ENCODE results near the gene CACNA1I.

Gene CACNA1I

DNA sequence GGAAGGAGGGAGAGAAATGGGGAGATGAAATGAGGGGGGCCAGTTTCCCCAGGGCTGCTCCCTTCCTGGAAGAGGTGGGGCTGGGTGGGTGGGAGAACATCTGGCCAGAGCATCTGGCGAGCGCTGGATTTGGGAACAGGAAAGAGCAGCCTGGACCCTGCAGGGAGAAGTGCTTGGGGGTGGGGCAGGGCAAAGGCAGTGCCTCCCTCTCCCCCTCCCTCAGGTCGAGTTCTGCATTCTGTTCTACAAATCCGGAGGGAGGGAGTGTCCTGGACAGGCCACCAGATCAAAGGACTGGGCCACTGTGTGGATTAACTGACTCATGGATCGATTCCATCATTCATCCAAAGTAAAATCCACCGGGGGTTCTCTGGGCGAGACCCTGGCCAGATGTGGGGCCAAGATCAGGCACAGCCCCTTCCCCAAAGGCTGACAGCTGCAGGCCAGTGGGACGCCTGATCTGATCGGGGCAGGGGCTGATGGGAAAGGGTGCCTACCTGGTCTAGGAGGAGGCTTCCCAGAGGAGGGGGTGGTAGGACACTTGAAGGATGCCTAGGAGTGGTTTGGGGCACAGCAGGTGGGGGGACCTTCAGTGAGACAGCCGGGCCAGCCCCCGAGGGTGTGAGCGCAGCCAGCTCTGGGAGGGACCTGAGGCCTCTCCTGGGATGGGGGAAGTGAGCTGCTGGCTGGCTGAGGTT lies 57.5 kb downstream of the CACNA1I start:
- no peak for DNase-seq

DNA sequence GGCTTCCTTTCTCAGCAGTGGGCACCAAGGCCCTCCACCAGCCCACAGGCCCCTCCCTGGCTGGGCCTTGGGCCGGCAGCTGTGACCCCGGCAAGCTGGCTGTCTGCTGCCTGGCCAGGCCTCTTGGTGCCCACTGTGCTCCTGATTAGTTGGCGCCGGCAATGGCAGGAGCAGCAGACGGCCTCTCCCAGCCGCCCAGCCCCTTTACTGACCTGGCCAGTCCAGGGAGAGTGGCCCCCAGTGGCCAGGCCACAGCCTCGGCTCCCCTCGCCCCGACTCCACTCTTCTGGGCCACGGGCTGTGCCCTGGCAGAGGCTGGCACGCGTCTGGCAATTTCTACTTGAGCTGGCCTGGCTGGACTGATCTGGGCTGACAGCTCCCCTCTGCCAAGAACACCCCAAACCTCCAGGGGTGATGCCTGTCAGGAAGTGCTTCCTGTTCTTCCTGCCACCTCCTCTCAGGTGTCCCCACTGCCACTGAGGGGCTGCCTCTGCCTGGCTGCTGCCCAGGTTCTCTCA lies 58.1 kb downstream of the CACNA1I start:
- no peak for DNase-seq

DNA sequence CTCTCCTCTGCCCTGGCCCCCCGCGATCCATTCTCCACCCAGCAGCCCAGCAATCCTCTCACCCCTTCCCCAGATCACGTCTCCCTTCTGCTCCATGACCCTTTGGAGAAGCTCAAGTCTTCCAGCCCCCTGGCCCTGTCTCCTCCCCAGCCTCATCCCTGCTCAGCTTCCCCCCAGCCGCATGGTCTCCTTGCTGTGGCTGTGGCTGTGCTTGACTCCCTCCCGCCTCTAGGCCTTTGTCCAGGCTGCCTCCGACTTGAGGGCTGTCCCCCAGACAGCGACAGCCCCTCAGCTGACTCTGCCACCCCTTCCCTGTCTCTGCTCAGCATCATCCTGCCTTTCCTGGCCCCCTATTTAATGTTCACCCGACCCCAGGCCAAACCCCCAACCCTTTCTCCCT lies 59.3 kb downstream of the CACNA1I start:
- no peak for DNase-seq

DNA sequence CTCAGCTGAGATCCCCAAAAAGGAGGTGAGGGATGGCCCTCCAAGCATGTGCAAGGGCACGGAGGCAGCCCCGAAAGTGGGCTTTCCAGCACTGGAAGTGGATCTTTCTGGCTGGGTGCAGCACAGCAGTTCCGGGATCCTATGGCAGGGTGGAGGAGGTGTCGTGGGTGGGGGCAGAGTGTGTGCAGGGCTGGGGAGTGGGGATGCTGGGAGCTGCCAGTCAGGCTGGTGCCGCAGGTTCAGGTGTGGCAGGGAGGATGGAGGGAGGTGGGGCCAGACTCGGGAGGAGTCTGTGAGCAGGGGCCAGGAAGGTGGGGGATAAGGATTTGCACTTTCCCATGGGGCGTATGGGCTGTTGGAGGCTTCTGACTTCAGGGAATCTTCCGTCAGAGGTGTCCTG lies 60.2 kb downstream of the CACNA1I start:
- no peak for DNase-seq

DNA sequence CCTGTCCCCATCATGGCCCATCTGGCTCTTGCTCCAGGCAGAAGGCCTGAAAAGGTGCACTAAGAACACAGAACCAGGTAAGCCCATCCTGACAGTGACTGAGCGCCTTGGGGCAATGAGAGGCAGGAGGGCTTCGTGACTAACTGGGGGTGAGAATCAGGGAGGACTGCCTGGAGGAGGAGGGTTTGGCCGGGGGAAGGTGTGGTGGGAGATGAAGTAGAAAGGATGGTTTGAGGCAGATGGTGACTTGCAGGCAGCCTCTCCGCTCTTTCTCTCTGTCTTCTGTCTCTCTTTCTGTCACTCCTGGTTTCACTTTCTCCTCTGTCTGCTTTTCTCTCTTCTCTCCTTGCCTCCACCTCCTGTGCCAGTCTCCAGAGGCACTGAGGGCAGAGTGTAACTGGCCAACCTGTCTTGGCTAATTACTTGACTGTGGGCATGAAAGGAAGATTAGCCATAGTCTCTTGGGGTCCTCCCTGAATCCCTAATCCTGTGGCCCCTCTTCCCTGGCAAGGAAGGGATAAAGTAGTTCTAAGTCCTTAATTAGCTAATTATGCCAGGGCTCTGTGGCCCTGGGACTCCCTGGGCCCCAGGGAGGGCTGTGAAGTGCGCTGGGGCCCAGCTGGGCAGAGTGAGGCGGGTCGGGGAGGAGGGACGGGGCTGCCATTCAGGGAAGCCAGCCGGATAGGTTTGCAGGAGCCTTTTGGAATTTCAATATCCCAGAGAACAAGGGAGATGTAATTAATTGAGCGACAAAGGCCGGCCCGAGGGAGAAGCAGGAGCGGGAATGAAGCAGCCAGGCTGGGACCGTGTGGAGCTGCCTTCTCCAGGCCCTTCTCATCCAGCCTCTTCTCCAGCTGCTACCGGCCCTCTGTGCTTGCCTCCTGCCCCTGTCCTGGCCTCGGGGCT lies 61.1 kb downstream of the CACNA1I start:
- no peak for DNase-seq

DNA sequence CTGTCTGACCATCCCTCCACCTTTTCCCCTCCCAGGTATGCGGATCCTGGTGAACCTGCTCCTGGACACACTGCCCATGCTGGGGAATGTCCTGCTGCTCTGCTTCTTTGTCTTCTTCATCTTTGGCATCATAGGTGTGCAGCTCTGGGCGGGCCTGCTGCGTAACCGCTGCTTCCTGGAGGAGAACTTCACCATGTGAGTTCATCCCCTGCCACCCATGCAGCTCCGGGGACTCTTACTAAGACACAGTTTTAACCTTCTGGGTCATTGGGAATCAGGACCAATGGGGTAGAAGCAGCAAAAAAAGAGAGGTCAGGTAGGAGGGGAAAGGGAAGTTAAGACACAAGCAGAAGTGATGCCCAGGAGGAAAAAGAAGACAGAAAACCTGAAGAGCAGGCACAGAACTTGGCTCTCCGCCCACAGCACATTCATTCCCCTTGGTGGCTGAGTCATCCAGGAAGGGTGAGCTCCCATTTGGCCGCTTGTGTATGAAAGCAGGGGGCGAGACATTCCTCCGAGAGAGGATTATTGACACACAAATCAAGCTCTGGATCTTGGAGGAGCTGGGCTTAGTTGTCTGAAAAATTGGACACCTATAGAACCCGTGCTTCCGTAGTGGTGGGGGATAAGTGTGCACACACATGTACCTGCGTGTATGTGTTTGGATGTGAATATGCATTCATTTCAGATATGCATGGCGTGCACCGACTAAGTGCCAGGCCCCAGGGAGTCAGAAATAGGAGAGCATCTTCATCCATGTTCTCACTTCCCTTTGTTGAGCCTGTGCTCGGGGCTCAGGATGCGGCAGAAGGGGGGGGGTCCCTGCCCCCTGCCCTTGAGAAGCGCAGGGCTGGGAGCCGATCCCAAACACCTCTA lies 64.2 kb downstream of the CACNA1I start:
- peak; percentile 74 for DNase-seq

DNA sequence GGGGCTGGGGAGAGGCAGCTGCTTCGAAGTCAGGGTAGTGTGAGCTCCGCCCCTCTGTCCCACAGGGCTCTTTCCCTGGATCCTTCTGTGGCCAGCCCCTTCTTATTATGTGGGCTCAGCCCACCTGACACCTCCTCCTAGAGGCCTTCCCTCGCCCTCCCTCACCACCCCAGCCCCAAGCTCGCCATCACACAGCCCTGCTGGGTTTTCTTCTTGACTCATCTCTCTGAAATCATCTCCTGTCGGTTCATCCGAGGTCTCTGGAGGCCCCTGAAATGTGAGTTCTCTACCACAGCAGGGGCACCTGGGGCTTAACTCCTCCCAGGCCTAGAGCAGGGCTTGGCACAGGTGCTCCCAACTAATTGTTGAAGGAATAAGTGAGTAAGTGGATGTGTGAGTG lies 65.2 kb downstream of the CACNA1I start:
- DNase-seq, result no peak

DNA sequence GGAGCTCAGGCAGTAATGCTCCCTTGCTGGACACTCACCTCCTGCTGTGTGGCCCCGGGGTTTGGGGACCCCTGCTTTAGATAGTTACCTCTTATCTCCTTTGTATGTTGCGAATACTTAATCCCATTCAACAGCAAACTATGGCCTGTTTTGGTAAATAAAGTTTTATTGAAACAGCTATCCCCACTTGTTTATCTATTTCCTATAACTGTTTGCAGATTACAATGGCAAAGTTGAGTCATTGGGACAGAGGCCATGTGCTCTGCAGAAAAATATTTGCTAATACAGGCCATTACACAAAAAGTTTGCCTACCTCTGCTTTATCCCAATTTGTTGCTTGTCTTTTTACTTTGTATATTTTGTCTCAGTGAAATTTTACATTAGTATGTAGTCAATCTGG lies 68.4 kb downstream of the CACNA1I start:
- DNase-seq, result no peak

DNA sequence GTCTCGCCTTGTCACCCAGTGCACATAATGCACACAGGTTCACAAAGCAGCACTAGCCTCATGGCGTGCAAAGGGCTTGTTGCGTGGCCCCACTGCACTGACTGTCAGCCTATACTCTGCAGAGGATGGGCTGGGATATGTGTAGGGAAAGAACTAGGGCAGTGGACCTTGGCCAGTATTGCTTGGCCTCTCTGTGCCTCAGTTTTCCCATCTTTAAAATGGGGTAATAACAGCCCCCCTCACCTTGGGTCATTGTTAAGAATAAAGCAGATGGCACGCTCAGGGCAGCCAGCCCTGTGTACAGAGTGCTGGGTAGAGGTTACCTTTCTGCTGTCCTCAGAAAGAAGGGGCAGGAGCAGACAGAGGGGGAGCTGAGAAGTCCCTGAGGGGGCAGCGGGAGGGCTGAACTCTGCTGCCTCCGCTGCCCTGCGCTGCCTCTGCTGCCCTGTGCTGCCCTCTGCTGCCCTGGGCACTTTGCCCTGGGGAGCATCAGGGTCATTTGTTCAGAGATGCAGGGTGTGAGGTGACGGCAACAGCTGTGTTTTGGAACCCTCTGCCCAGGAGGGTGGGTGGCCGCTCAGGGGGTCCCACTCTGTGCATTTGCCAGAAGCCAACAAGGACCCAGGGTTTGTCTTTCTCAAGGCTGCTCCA lies 71.2 kb downstream of the CACNA1I start:
- DNase-seq, result no peak

DNA sequence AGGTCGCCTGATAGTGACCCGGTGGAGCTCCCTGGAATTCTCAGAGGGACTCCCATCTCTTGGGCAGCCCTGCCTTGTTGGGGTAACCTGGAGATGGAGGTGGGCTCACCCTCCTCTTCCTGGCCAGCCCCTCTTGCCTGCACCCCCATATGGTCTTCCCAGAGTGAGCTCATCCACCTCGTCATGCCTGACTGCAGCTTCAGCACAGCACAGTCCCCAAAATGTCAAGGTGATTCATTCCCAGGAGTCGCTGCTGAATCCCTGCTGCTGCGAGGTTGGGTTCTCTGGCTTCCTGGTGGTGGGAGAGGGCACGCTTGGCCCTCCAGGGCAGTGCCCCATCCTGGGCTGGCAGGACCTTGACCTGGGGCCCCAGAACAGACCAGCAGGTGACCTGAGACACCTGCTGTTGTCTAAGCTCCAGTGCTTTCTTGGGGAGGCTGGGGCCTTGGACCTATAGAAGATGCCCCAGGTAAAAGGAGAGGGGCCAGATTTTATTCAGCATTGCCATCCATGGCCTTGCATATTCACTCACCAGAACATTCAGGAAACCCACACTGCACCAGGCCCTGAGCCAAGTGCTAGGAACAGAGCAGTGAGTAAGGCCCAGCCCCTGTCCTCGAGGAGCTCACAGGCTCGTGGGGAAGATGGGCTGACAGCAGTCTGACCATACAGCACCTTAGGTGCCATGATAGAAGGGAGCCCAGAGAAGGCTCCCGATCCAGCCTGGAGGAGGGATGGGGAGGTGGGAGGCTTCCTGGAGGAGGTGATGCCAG lies 72.9 kb downstream of the CACNA1I start:
- DNase-seq, result no peak

DNA sequence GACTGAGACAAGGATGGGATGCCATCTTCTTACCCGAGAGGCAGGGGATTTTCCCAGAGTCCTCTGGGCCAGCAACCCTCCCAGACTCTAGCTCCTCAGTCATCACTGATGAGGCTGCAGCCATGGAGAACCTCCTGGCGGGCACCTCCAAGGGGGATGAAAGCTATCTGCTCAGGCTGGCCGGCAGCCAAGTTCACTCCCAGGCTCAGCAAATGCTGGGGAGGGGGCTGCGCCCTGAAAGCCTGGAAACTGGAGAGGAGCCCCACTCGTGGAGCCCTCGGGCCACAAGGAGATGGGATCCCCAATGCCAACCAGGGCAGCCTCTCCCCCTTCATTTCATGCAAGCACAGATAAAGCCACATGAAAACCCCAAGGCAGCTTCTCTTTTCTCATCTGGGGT lies 75.0 kb downstream of the CACNA1I start:
- DNase-seq, result no peak

DNA sequence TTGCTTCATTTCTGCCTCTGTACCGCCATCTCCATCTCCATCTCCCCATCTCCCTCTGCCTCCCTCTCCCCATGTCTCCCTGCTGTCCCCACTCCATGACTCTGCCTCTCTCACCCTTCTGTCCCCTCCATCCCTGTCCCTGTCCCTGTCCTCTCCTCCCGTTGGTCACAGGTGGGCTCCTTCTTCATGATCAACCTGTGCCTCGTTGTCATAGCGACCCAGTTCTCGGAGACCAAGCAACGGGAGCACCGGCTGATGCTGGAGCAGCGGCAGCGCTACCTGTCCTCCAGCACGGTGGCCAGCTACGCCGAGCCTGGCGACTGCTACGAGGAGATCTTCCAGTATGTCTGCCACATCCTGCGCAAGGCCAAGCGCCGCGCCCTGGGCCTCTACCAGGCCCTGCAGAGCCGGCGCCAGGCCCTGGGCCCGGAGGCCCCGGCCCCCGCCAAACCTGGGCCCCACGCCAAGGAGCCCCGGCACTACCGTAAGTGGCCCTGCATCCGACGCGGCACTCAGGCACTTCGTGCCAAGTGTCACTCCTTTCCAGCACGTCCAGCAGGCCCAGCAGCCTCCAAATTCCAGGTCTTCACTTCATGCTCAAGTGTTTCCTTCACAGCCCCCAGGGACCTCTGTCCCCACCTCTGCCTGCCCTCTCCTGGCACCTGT lies 76.0 kb downstream of the CACNA1I start:
- no peak for DNase-seq

DNA sequence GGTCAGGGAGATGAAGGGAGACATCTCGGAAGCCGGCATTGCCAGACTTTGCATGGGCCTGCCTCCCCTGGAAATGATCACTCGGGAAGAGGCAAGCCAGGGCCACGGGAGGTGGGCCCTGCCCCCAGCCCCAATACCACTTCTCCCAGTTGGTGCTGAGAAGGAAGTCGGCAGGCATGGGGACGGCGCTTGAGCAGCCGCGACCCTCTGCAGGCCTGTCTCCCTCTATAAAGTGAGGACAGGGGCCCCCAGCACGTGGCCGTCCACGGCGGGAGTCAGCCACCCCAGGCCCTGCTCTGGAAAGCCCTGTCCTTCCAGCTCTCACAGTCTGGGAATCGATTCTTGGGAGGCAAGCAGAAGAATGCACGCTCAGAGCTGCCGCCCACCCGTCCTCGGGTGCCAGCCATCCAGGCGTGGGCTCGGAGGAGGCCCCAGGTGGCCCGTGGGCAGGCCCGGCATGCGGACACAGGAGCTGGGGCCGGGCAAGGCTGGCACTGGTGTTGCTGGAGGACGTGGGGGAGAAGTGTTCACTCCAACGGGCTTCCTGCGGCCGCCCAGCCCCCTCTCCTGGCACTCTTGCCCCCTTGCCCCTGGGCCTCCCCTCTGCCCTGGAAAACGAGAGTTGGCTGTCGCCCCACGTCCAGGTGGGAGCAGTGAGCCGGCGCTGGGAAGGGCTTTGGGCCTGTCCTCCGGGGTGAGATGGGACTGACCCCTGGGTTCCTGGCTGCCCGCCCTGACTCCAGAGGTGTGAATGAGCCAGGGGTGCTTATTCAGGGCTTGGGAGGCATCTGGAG lies 77.5 kb downstream of the CACNA1I start:
- no peak for DNase-seq

DNA sequence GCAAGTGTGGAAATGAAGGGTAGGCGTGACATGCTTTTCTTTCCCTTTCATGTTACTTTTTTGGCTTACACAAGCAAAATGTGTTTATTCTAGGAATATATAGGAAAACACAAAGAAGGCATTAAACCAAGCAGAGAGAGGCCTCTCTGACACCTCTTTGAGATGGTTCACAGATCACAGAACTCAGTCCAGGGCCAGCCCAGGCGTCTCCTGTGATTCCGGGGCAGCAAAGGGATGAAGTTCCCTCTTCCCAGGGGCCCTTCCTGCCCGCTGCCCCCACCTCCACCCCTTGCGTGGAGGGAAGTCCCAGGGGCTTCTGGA lies 78.0 kb downstream of the CACNA1I start:
- DNase-seq, result no peak

DNA sequence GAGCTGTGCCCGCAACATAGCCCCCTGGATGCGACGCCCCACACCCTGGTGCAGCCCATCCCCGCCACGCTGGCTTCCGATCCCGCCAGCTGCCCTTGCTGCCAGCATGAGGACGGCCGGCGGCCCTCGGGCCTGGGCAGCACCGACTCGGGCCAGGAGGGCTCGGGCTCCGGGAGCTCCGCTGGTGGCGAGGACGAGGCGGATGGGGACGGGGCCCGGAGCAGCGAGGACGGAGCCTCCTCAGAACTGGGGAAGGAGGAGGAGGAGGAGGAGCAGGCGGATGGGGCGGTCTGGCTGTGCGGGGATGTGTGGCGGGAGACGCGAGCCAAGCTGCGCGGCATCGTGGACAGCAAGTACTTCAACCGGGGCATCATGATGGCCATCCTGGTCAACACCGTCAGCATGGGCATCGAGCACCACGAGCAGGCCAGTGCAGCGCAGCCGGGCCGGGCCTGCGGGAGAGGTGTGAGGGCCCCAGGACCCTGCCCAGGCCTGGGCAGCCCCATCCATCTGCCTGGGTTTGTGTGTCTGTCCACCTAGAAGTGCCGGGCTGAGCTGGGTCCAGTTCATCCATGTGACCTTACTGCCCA lies 79.0 kb downstream of the CACNA1I start:
- no peak for DNase-seq

DNA sequence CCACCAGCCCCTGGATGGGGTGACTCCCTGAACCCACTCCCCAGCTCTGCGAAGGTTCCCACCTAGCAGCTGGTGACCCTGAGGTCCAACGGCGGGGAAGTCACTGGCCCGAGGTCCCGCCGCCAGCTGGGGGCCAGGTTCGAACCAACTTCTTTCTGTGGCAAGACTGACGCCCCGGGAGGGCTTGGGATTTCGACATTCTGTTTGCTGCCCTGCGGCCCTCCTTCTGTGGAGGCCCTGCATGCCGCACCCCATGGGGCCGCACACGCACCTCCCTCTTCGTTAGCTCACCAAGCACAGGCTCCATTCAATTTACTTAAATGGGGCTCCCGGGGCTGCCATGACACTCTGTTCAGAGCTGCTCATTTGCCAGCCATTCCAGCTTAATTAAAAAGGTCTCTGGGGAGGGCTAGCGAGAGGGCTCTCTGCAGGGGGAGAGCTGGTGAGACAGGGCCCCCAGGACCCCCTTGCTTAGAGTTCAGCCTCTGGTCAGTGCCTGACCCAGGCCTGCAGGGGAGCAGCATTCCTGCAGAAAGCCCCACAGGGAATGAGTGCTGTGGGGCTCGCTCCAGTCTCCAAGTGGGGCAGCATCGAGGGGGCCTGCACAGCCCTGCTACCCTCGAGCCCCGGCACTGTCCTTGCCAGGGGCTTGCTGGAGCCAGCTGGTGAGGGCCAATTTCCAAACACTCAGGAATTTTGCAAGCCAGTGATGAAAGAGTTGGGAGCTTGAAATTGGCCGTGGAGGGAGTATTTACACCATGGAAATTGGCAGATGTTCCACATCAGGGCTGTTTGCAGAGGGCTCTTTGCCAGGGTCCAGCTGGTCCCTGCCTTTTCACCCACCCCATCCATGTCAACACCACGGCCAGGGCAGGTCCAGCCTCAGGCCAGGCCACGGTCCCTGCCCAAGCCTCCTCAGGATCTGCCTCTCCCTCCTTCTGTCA lies 80.8 kb downstream of the CACNA1I start:
- DNase-seq, result no peak

DNA sequence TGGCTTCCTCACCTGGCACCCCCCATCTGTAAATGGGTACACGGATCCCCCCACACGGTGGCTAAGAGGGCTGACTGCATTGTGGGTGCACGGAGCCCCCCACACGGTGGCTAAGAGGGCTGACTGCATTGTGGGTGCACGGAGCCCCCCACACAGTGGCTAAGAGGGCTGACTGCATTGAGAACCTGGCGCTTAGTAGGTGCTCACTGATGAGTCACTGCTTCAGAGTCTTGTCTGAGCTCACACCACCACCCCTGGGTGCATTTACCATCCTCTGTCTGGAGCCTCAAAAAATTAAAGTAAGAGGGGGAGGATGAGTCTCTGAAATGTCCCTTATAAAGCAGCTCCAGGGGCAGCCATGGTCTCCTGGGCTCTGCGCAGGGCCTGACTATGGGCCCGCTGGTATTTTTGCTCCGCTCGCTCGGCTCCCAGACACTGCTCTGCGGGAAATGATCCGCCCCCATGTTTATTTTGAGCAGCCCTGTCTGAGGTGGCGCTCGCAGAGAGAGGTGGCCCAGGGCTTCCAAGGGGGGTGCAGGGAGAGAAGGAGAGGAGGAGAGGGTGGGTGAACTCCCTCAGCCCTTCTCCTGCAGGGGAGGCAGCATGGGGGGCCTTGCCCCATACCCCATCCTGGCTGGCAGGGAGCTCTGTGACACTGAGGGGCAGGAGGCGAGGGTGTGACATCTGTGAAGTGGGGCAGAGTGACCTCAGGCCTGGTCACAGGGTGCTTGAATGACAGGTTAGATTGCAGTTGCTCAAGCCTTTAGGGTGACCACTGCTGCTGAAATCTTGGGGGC lies 82.6 kb downstream of the CACNA1I start:
- DNase-seq, result no peak

DNA sequence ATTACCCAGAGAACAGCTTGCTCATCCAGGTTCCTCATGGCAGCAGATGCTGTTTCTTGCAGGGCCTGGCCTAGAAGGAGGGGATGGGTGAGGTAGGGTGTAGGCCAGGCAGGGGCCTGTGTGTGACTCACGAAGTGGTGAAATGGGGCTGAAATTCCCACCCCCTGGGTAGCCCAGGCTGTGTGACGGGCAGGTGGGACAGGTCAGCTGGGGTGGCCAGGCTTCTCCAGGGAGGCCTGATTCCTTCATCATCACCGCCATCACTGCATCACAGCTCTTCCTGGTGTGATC lies 83.2 kb downstream of the CACNA1I start:
- DNase-seq, result no peak

Data from NCI-H226 (cell line).